GM18861 (cell line): ENCODE measurements around the gene UNC13C.

ENCODE experiments used
- ATAC-seq: cut with Tn5 transposase; IDR thresholded peaks from one replicate; pipeline ENCODE4 v1.9.1; 2021; ENCODE audit not compliant: unreplicated experiment

UNC13C gene

GRCh38 chr15:54559405-54560069 lies 581.3 kb downstream of the UNC13C start:
- no peak for ATAC-seq

- no peak for ATAC-seq
These were observed 582.2 kb downstream of the UNC13C start for GRCh38 chr15:54560417-54560816.

- ATAC-seq: no peak
These were observed 585.9 kb downstream of the UNC13C start for GRCh38 chr15:54564166-54564565.

GRCh38 chr15:54566654-54567053 lies 588.4 kb downstream of the UNC13C start:
- ATAC-seq: no peak

- ATAC-seq: no peak
These were observed 589.3 kb downstream of the UNC13C start for GRCh38 chr15:54567408-54568035.

GRCh38 chr15:54568381-54568780 lies 590.1 kb downstream of the UNC13C start:
- no peak for ATAC-seq

- no peak for ATAC-seq
These were observed 593.3 kb downstream of the UNC13C start for GRCh38 chr15:54571576-54571975.

GRCh38 chr15:54575586-54575985 lies 597.3 kb downstream of the UNC13C start:
- no peak for ATAC-seq

GRCh38 chr15:54576298-54576935 lies 598.2 kb downstream of the UNC13C start:
- no peak for ATAC-seq

GRCh38 chr15:54577476-54578250 lies 599.4 kb downstream of the UNC13C start:
- ATAC-seq: no peak

GRCh38 chr15:54579855-54580254 lies 601.6 kb downstream of the UNC13C start:
- ATAC-seq: no peak

GRCh38 chr15:54580643-54581042 lies 602.4 kb downstream of the UNC13C start:
- no peak for ATAC-seq

- ATAC-seq: peak; percentile 86
These were observed 604.8 kb downstream of the UNC13C start for GRCh38 chr15:54582863-54583643.

GRCh38 chr15:54585063-54585462 lies 606.8 kb downstream of the UNC13C start:
- no peak for ATAC-seq

GRCh38 chr15:54594115-54594514 lies 615.9 kb downstream of the UNC13C start:
- no peak for ATAC-seq

- no peak for ATAC-seq
These were observed 621.1 kb downstream of the UNC13C start for GRCh38 chr15:54599386-54599785.

GRCh38 chr15:54605043-54605442 lies 626.8 kb downstream of the UNC13C start:
- no peak for ATAC-seq

GRCh38 chr15:54605556-54605955 lies 627.3 kb downstream of the UNC13C start:
- ATAC-seq: no peak

- no peak for ATAC-seq
These were observed 630.9 kb downstream of the UNC13C start for GRCh38 chr15:54608876-54609835.

- no peak for ATAC-seq
These were observed 639.9 kb downstream of the UNC13C start for GRCh38 chr15:54618120-54618519.
